GM18508 (cell line): ENCODE data around the gene TRPV5.

Experiments
- ATAC-seq: cut with Tn5 transposase; IDR thresholded peaks from one replicate; pipeline ENCODE4 v1.9.1; 2021; ENCODE audit warnings: moderate number of reproducible peaks; ENCODE audit not compliant: insufficient read depth, unreplicated experiment

TRPV5 gene

GRCh38 chr7:142941541-142941940 lies 8.0 kb upstream of the TRPV5 start:
- no peak for ATAC-seq

- ATAC-seq = no peak
Observed at GRCh38 chr7:142940966-142941535, 7.5 kb upstream of the TRPV5 start.

GRCh38 chr7:142939226-142939910 lies 5.8 kb upstream of the TRPV5 start, which contains the start of gene LLCFC1:
Gene LLCFC1 (plus strand): TSS chr7:142939484. CDS start chr7:142939622, 138 bp downstream.
- no peak for ATAC-seq

GRCh38 chr7:142938611-142939010 lies 5.1 kb upstream of the TRPV5 start:
- ATAC-seq = no peak

GRCh38 chr7:142935941-142936565 lies 2.5 kb upstream of the TRPV5 start:
- ATAC-seq = no peak

GRCh38 chr7:142934056-142934455 lies 510 bp upstream of the TRPV5 start:
- ATAC-seq = no peak

GRCh38 chr7:142933092-142933475 lies 462 bp downstream of the TRPV5 start:
- no peak for ATAC-seq

- no peak for ATAC-seq
Observed at GRCh38 chr7:142932386-142933091, 1.0 kb downstream of the TRPV5 start.

GRCh38 chr7:142930126-142930730 lies 3.3 kb downstream of the TRPV5 start:
- no peak for ATAC-seq

- ATAC-seq = no peak
Observed at GRCh38 chr7:142927949-142928348, 5.6 kb downstream of the TRPV5 start.

- no peak for ATAC-seq
Observed at GRCh38 chr7:142927085-142927745, 6.3 kb downstream of the TRPV5 start.

- no peak for ATAC-seq
Observed at GRCh38 chr7:142925413-142925812, 8.1 kb downstream of the TRPV5 start.

GRCh38 chr7:142923391-142923790 lies 10.2 kb downstream of the TRPV5 start:
- no peak for ATAC-seq

- ATAC-seq = no peak
Observed at GRCh38 chr7:142919656-142920055, 13.9 kb downstream of the TRPV5 start.

GRCh38 chr7:142918901-142919300 lies 14.6 kb downstream of the TRPV5 start:
- ATAC-seq = no peak

- ATAC-seq = no peak
Observed at GRCh38 chr7:142917447-142917846, 16.1 kb downstream of the TRPV5 start.

- no peak for ATAC-seq
Observed at GRCh38 chr7:142916508-142916907, 17.0 kb downstream of the TRPV5 start.

GRCh38 chr7:142915315-142915714 lies 18.2 kb downstream of the TRPV5 start:
- ATAC-seq = no peak

GRCh38 chr7:142914121-142914520 lies 19.4 kb downstream of the TRPV5 start:
- no peak for ATAC-seq

- ATAC-seq = no peak
Observed at GRCh38 chr7:142913566-142913965, 20.0 kb downstream of the TRPV5 start.
